Endothelial cell (in vitro differentiated cells): Measurements from ENCODE around the gene RAX2. TPM values are rescaled to one million over a fixed set of nuclear protein-coding genes. Genes with fewer than 3 reads are reported as not detected.
A peak's percentile ranks its signal among the peaks of the same experiment; 100 is the strongest.

Source experiments
- DNase-seq: peaks from one replicate; pipeline ENCODE4 v3.0.0; 2021; ENCODE audit warnings: low spot score
- H3K27ac Mint-ChIP-seq: one replicate; pipeline ENCODE4 v1.8.0; 2021; ENCODE audit warnings: mixed read lengths, inconsistent platforms; ENCODE audit not compliant: unreplicated experiment
- H3K27me3 Mint-ChIP-seq: one replicate; pipeline ENCODE4 v1.8.0; 2021; ENCODE audit warnings: mild to moderate bottlenecking, moderate library complexity, mixed read lengths, inconsistent platforms; ENCODE audit not compliant: unreplicated experiment
- H3K36me3 Mint-ChIP-seq: one replicate; pipeline ENCODE4 v1.8.0; 2021; ENCODE audit warnings: mild to moderate bottlenecking, low read depth, mixed read lengths, inconsistent platforms; ENCODE audit not compliant: unreplicated experiment
- H3K4me1 Mint-ChIP-seq: one replicate; pipeline ENCODE4 v1.8.0; 2021; ENCODE audit warnings: mild to moderate bottlenecking, mixed read lengths, inconsistent platforms; ENCODE audit not compliant: unreplicated experiment
- H3K4me3 Mint-ChIP-seq: one replicate; pipeline ENCODE4 v1.8.0; 2021; ENCODE audit warnings: mild to moderate bottlenecking, mixed read lengths, inconsistent platforms; ENCODE audit not compliant: unreplicated experiment
- H3K9me3 Mint-ChIP-seq: one replicate; pipeline ENCODE4 v1.8.0; 2021; ENCODE audit warnings: mixed read lengths, inconsistent platforms; ENCODE audit not compliant: unreplicated experiment
- CTCF ChIP-seq: fragments of 200-600 bp; sonication (generic); IDR thresholded peaks from one replicate; pipeline ENCODE4 v1.5.0; 2021; ENCODE audit warnings: antibody characterized with exemption; ENCODE audit not compliant: unreplicated experiment
- total RNA-seq: library from RNA; stranded (reverse); fragmentation: NEBNext Ultra II Directional; extraction: Animal tissue kit (Norgen Biotek cat#: 25700); gene quantifications from one replicate; pipeline ENCODE4 v1.2.1, GENCODE V29; 2021; ENCODE audit not compliant: unreplicated experiment

Gene RAX2
- total RNA-seq, 1 donor from 2014 or later: not detected

GRCh38 chr19:3785451-3785937, 13.5 kb upstream of the RAX2 start:
- H3K27me3 Mint-ChIP-seq: peaks cover 19% of the 10 kb centered on the region
- TF ChIP-seq CTCF: no peak
- H3K4me1 Mint-ChIP-seq: peaks cover 7% of the 10 kb centered on the region
- no peak overlapping the region for H3K27ac Mint-ChIP-seq
- peaks cover 17% of the 10 kb centered on the region for H3K36me3 Mint-ChIP-seq
- DNase-seq: no peak
- peak overlapping the region; percentile 71 for H3K4me3 Mint-ChIP-seq
- peaks cover 11% of the 10 kb centered on the region for H3K9me3 Mint-ChIP-seq

GRCh38 chr19:3784607-3785450, 12.8 kb upstream of the RAX2 start:
- H3K27me3 Mint-ChIP-seq: peaks cover 19% of the 10 kb centered on the region
- peaks cover 17% of the 10 kb centered on the region for H3K36me3 Mint-ChIP-seq
- H3K4me1 Mint-ChIP-seq: peaks cover 7% of the 10 kb centered on the region
- H3K27ac Mint-ChIP-seq: peak overlapping the region; percentile 16
- DNase-seq: no peak
- TF ChIP-seq CTCF: no peak
- H3K4me3 Mint-ChIP-seq: peak overlapping the region; percentile 71
- peaks cover 11% of the 10 kb centered on the region for H3K9me3 Mint-ChIP-seq

GRCh38 chr19:3783660-3784584, 11.9 kb upstream of the RAX2 start:
- no peak for TF ChIP-seq CTCF
- H3K9me3 Mint-ChIP-seq: peaks cover 11% of the 10 kb centered on the region
- H3K27me3 Mint-ChIP-seq: peaks cover 14% of the 10 kb centered on the region
- DNase-seq: peak; percentile 46
- H3K27ac Mint-ChIP-seq: no peak overlapping the region
- peak overlapping the region; percentile 33 for H3K4me3 Mint-ChIP-seq
- peaks cover 17% of the 10 kb centered on the region for H3K36me3 Mint-ChIP-seq
- H3K4me1 Mint-ChIP-seq: peaks cover 7% of the 10 kb centered on the region

GRCh38 chr19:3782903-3783302, 10.9 kb upstream of the RAX2 start:
- Mint-ChIP-seq H3K27me3 (peaks cover 14% of the 10 kb centered on the region), H3K27ac (no peak overlapping the region), H3K36me3 (peaks cover 17% of the 10 kb centered on the region), H3K4me1 (peaks cover 7% of the 10 kb centered on the region), H3K9me3 (peaks cover 11% of the 10 kb centered on the region), H3K4me3 (no peak overlapping the region)
- no peak for DNase-seq
- no peak for TF ChIP-seq CTCF
